ENCODE measurements around the gene CHCHD1. TPM values are rescaled to one million over a fixed set of nuclear protein-coding genes. Genes with fewer than 3 reads are reported as not detected.

CHCHD1 gene
- polyA plus RNA-seq, 1 experiment, result 14.3 TPM

DNA sequence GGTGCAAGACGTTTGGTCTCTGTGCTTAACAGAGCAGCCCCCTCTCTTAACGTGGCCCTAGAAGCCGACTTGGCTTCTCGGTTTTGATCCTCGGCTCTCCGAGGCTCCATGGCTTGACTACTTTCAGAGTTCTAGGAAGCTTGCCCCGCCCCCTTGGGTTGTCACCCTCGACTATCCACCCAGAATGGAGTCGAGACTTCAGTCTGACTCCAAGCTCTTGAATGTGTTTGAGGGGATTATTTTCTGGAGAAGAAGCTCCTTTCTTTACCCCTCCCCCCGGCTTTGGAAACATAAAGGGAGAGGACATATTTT lies 37.2 kb upstream of the CHCHD1 start:
- ChIA-PET POLR2A (interaction anchor here (0.7 to 1.2 kb wide), 3 partner anchors 14 to 37 kb away, joined by 3 read pairs; partner anchors contain the start of gene CHCHD1), CTCF (interaction anchor here (1.4 kb wide), 1 partner anchor 9 kb away, joined by 4 read pairs; no protein-coding TSS in a partner anchor)
- no peak for TF ChIP-seq CTCF (IDR thresholded peaks at IDR 0.05; ENCODE audit: insufficient read depth, low read depth, low read length)
- Histone ChIP-seq H3K4me3 (ENCODE audit: low read depth, low read length) (peak overlapping the region; percentile 81), H3K27me3 (ENCODE audit: control insufficient read depth, insufficient read depth, low read length) (no peaks in the 10 kb centered on the region), H3K36me3 (ENCODE audit: control insufficient read depth, insufficient read depth, low read length) (peaks cover 4% of the 10 kb centered on the region; the same call in 1 of the 2 replicates)
- DNase-seq (ENCODE audit: low read depth), result no peak

DNA sequence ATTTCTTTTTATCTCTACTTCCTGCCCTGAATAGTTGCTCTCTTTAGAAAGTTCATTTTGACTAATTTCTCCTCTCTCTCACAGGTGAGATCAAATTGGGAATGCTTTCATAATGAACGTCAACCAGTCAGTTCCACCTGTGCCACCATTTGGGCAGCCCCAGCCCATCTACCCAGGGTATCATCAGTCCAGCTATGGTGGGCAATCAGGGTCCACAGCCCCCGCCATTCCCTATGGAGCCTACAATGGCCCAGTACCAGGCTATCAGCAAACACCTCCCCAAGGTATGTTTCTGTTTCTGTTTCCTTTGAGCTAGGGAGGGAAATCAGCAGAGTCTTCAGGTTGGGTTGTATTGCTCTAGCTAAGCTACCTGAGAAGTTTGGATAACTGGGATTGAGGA lies 35.1 kb upstream of the CHCHD1 start:
- Histone ChIP-seq H3K36me3 (ENCODE audit: control insufficient read depth, insufficient read depth, low read length) (peaks cover 6% of the 10 kb centered on the region; the same call in 1 of the 2 replicates), H3K4me3 (ENCODE audit: low read depth, low read length) (no peak overlapping the region), H3K27me3 (ENCODE audit: control insufficient read depth, insufficient read depth, low read length) (no peaks in the 10 kb centered on the region)
- ChIA-PET POLR2A (no interaction called here), CTCF (interaction anchor here (0.6 to 0.9 kb wide), 3 partner anchors 25 to 75 kb away, joined by 3 to 4 read pairs (median 3); a partner anchor contains a TSS)
- no peak for TF ChIP-seq CTCF (IDR thresholded peaks at IDR 0.05; ENCODE audit: insufficient read depth, low read depth, low read length)
- no peak for DNase-seq (ENCODE audit: low read depth)

GRCh38 chr10:73750819-73751218 lies 31.0 kb upstream of the CHCHD1 start:
- Histone ChIP-seq H3K36me3 (ENCODE audit: control insufficient read depth, insufficient read depth, low read length) (peaks cover 17% of the 10 kb centered on the region), H3K4me3 (ENCODE audit: low read depth, low read length) (no peak overlapping the region), H3K27me3 (ENCODE audit: control insufficient read depth, insufficient read depth, low read length) (no peaks in the 10 kb centered on the region)
- TF ChIP-seq CTCF (IDR thresholded peaks at IDR 0.05; ENCODE audit: insufficient read depth, low read depth, low read length), result no peak
- no peak for DNase-seq (ENCODE audit: low read depth)
- CTCF ChIA-PET, result no interaction called here
- POLR2A ChIA-PET, result no interaction called here

- no peak for DNase-seq (ENCODE audit: low read depth)
- no peaks in the 10 kb centered on the region for H3K27me3 ChIP-seq (ENCODE audit: control insufficient read depth, insufficient read depth, low read length)
- peaks cover 27% of the 10 kb centered on the region for H3K36me3 ChIP-seq (ENCODE audit: control insufficient read depth, insufficient read depth, low read length)
- ChIA-PET CTCF (interaction anchor here (0.7 to 1.5 kb wide), 2 partner anchors 9 to 547 kb away, joined by 3 read pairs; no protein-coding TSS in a partner anchor), POLR2A (no interaction called here)
- no peak overlapping the region for H3K4me3 ChIP-seq (ENCODE audit: low read depth, low read length)
- TF ChIP-seq CTCF (IDR thresholded peaks at IDR 0.05; ENCODE audit: insufficient read depth, low read depth, low read length), result no peak
These were observed 25.7 kb upstream of the CHCHD1 start for GRCh38 chr10:73756183-73756582.

- Histone ChIP-seq H3K27me3 (ENCODE audit: control insufficient read depth, insufficient read depth, low read length) (no peaks in the 10 kb centered on the region), H3K4me3 (ENCODE audit: low read depth, low read length) (no peak overlapping the region), H3K36me3 (ENCODE audit: control insufficient read depth, insufficient read depth, low read length) (peaks cover 28% of the 10 kb centered on the region)
- CTCF ChIA-PET, result interaction anchor here (0.6 to 1.2 kb wide), 4 partner anchors 13 to 229 kb away, joined by 3 to 4 read pairs (median 4); a partner anchor contains a TSS
- POLR2A ChIA-PET, result no interaction called here
- no peak for TF ChIP-seq CTCF (IDR thresholded peaks at IDR 0.05; ENCODE audit: insufficient read depth, low read depth, low read length)
- DNase-seq (ENCODE audit: low read depth), result no peak
These were observed 22.9 kb upstream of the CHCHD1 start for GRCh38 chr10:73758704-73759511.

Measured in BJ (cell line).